Activated CD8-positive, alpha-beta memory T cell treated with anti-CD3 and anti-CD28 coated beads for 36 hours (primary cell): ENCODE results near the gene DMP1. TPM values are rescaled to one million over a fixed set of nuclear protein-coding genes. Genes with fewer than 3 reads are reported as not detected.
"Not testable (repeated sequence)": the region's sequence is repeated elsewhere in the genome, so short reads cannot be mapped to it uniquely, and the experiment has no call there.

Experiments used
- CTCF ChIA-PET: fragments of 350-600 bp; sonication (Branson Sonifier 250); formaldehyde crosslinking; loops from one replicate; lab custom pipeline; 2021; ENCODE audit warnings: antibody characterized with exemption; lab: Charles Lee
- POLR2A ChIA-PET: fragments of 350-600 bp; sonication (Branson Sonifier 250); formaldehyde crosslinking; loops from one replicate; lab custom pipeline; 2021; ENCODE audit warnings: antibody characterized with exemption; lab: Charles Lee
- total RNA-seq, 2 experiments: library from RNA; stranded (reverse); gene quantifications; one replicate each; pipeline ENCODE4 v1.2.3, GENCODE V29; 2021

DMP1 gene
- total RNA-seq, 2 experiments from 2014 or later = not detected

- CTCF ChIA-PET = interaction anchor here (1.4 kb wide), 1 partner anchor 171 kb away, joined by 5 read pairs; no protein-coding TSS in a partner anchor
Observed at GRCh38 chr4:87677731-87678130, 27.7 kb downstream of the DMP1 start.

GRCh38 chr4:87679449-87680169, 29.5 kb downstream of the DMP1 start:
- POLR2A ChIA-PET = no interaction called here

More at GRCh38 chr4:87677731-87678130, 27.7 kb downstream of the DMP1 start:
- POLR2A ChIA-PET = no interaction called here

GRCh38 chr4:87680271-87680670, 30.2 kb downstream of the DMP1 start:
- ChIA-PET POLR2A (no interaction called here), CTCF (interaction anchor here (1.2 to 1.7 kb wide), 3 partner anchors 55 to 170 kb away, joined by 3 read pairs; no protein-coding TSS in a partner anchor)

More at GRCh38 chr4:87679449-87680169, 29.5 kb downstream of the DMP1 start:
- CTCF ChIA-PET = interaction anchor here (1.2 to 1.7 kb wide), 3 partner anchors 55 to 170 kb away, joined by 3 read pairs; no protein-coding TSS in a partner anchor

- CTCF ChIA-PET = no interaction called here
- POLR2A ChIA-PET = no interaction called here
Observed at GRCh38 chr4:87688316-87688715, 38.2 kb downstream of the DMP1 start.

- POLR2A ChIA-PET, CTCF ChIA-PET: not testable (repeated sequence)
Observed at GRCh38 chr4:87690947-87691346, 40.9 kb downstream of the DMP1 start.

- POLR2A ChIA-PET = not testable (repeated sequence)
Observed at GRCh38 chr4:87692060-87692459, 42.0 kb downstream of the DMP1 start.

GRCh38 chr4:87697272-87697671, 47.2 kb downstream of the DMP1 start:
- ChIA-PET CTCF (no interaction called here), POLR2A (no interaction called here)

More at GRCh38 chr4:87692060-87692459, 42.0 kb downstream of the DMP1 start:
- CTCF ChIA-PET = not testable (repeated sequence)

- ChIA-PET CTCF (no interaction called here), POLR2A (no interaction called here)
Observed at GRCh38 chr4:87697945-87698344, 47.9 kb downstream of the DMP1 start.

- ChIA-PET CTCF (no interaction called here), POLR2A (no interaction called here)
Observed at GRCh38 chr4:87698394-87698793, 48.3 kb downstream of the DMP1 start.

- ChIA-PET POLR2A (no interaction called here), CTCF (no interaction called here)
Observed at GRCh38 chr4:87704001-87704400, 53.9 kb downstream of the DMP1 start.

- ChIA-PET CTCF (no interaction called here), POLR2A (no interaction called here)
Observed at GRCh38 chr4:87707279-87707918, 57.3 kb downstream of the DMP1 start.

Other genes with a start within 250 kb of the DMP1 start
- gene NUDT9, start 227.7 kb upstream of the DMP1 start, total RNA-seq = 10 to 100 TPM; 15.0 to 16.4 TPM
- gene SPARCL1, start 120.9 kb upstream of the DMP1 start, total RNA-seq = not detected
- gene DSPP, start 41.8 kb upstream of the DMP1 start, total RNA-seq = not detected
- gene IBSP, start 149.3 kb downstream of the DMP1 start, total RNA-seq = not detected
- gene MEPE, start 182.7 kb downstream of the DMP1 start, total RNA-seq = not detected